Activated CD4-positive, alpha-beta T cell treated with anti-CD3 and anti-CD28 coated beads, Interleukin-10, Interleukin-2, amounts not matched to agents 100 ng/mL and 50 ng/mL, durations not matched to agents 16 hours and 8 hours (primary cell): Measurements from ENCODE around the gene IQGAP3.

Experiments
- DNase-seq: peaks from one replicate; pipeline ENCODE4 v3.0.0-alpha.2; 2020

IQGAP3 gene

DNA sequence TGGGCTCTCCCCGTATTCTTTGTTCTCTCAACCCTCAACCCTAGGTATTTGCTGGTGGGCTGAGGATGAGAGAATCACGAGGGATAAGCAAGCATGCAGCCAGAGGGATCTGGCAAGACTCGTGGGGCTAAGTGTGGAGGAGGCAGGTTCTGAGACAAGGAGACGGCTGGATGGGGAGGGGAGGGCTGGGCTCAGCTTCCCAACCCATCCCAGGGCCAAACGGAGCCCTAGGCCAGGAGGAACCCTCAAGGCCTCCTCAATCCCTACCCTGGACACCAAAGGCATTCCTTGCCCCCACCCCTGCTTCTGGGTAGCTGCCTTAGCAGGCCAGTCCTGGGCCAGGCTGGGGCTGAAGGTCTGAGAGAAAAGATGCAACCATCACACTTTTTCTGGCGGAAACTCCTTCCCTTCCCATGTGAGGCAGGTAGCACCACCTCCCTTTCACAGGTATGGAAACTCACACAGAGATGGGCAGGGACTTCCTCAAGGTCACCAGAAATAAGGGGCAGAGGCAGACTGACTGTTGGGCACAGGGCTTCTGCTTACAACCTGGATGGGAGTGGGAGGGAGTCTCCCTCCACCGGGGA is 78.0 kb downstream of the IQGAP3 start:
- DNase-seq: no peak

- no peak for DNase-seq
Measured at GRCh38 chr1:156493742-156494141, 78.6 kb downstream of the IQGAP3 start.

DNA sequence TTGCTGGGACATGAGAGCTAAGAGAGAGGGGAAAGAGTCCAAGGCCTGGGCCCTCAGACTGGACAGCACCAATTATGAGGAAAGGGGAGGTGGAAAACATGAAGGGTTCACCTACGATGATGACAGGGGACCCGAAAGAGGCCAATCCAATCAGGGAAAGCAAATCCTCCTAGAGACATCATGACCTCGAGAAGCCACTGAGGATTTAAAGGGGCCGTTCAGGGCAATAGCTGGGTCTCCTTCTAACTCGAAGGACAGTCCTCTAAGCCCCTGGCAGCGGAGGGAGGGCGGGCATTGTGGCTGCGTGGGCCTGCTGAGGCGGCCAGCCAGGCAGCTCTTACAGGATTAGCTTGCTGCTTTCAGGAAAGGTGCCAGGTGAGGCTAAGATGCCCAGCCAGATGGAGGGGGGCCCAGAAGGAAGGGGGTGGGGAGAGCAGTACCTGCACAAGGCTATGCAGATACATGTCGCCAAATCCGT is 79.2 kb downstream of the IQGAP3 start:
- DNase-seq: no peak

DNA sequence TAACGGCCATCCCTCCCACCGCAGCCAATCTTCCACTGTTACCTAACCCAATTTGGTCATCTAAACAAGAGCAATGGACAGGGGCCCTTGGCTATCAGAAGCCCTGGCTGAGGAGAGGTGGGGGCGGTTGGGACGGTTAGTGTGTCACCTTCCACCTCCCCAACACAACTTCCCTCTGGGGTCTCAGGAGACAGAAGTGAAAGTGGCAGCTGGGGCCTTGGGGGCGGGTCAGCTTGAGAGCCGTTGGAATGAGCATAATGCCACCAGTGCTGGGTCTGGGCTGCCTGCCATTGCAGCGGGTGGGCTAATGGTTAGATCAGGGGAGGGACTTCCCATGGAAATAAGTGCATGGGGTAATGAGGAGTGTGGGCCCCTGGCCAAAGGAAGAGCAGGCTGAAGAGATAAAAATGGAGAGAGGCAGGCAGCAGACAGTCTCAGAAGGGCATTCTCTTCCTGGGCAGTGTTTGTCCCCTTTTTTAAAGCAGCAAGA is 79.7 kb downstream of the IQGAP3 start:
- no peak for DNase-seq

DNA sequence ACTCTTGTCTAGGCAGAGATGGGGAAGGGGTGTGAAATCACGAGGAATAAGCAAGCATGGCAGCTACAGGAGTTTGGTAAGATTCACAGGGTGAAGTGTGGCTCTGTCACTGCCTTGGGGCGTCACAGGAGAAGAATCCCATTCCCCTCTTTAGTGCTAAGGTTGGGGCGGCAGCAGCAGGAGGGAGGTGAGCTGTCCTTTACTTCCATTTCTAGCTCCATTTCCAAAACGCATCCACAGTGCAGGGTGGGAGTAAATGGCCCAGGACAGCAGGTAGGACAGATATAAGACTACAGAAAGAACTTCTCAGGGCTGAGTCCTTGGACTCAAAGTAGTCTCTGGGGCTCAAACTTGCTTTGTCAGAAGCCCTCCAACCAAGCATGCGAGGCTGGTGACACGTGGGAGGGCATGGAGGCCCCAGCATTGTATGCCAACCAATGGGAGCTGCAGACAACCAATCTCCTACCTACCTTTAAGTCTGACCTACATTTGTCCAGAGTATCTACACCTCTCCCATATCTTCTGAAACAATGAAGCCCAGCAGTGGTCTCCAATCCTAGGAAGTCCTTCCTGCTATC is 80.3 kb downstream of the IQGAP3 start:
- no peak for DNase-seq

DNA sequence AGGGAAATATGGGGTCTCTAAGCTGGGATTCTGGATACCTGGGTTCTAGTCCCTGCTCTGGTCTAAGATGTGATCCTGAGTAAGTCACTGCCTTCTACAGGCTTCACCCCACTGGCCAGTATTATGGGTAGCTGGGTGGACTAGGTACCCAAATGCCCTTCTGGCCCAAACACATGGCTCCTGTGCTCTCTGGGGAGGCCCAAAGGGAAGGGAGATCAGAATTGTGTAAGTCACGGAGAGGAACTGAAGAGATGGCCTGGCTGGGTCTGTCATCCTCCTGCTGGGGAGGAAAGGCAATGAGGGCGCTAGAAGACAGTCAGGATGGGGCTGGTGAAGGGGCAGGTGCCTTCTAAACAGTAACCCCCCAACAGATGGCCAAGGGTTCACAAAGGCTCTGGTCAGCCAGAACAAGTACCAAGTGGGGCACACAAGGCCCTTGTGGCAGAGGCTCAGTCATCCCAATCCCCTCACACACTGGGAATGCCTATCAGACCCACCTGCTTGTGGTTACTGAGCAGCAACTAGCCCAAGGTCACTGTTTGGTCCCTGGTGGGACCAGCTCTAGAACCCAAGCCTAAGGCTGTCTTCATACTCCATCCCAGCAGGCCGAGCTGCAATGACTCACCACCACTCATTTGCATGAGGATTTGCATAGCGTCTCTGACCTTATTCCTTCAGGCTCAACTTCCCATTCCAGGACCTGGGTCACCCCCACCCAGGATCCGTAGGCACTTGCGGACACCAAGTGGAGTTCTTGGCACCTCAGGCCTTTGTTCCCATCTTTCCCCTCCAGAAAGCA is 81.0 kb downstream of the IQGAP3 start:
- DNase-seq: no peak

- no peak for DNase-seq
Measured at GRCh38 chr1:156490401-156491032, 81.8 kb downstream of the IQGAP3 start.

DNA sequence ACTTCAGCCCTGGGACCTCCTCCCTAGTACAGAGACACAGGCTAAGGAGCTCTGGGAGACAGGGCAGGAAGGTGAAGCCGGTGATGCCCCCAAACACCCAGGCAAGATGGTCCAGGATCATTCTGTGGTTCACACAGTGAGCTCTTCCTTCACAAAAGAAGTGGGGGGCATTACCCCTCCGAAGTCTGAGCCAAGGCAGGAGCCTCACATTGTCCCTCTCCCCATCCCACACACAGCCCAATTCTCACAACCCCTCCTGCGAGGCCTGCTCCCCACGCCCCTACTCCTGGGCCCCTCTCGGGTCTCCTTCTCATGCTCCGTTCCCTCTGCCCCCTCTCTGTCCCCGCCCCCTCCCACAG is 82.5 kb downstream of the IQGAP3 start:
- no peak for DNase-seq

DNA sequence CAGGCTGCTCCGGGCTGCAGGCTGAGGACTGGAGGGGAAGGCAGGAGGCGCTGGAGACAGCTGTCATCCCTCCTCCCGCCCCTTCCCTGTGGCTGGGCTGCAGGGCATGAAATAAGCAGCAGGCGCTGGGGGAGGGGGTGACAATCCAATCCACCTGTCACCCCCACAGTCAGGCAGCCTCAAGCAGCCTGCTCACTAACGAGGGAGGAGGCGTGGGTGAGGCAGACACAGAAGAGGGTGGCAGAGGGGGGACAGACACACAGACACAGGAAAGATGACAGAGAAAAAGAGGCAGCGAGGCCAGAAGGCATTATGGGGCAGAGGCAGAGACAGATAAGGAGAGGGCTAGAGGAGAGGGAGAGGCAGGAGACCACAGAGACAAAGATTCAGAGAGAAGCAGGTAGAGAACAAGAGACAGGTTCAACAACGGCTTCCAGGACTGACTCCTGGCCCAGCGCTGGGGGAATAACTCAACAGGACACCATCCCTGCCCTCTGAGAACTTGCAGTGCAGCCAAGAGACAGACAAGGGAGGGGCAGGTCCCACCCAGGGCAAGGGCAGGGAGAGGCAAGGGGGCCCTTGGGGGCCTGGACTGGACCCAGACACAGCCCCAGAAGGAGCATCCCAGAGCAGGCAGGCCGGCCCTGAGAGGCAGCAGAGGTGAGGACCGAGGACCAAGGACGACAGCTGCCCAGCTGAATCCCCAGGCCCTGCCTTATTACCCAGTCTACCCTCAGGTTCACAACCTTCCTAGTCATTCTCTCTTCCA is 83.0 kb downstream of the IQGAP3 start:
- DNase-seq: peak; percentile 77

DNA sequence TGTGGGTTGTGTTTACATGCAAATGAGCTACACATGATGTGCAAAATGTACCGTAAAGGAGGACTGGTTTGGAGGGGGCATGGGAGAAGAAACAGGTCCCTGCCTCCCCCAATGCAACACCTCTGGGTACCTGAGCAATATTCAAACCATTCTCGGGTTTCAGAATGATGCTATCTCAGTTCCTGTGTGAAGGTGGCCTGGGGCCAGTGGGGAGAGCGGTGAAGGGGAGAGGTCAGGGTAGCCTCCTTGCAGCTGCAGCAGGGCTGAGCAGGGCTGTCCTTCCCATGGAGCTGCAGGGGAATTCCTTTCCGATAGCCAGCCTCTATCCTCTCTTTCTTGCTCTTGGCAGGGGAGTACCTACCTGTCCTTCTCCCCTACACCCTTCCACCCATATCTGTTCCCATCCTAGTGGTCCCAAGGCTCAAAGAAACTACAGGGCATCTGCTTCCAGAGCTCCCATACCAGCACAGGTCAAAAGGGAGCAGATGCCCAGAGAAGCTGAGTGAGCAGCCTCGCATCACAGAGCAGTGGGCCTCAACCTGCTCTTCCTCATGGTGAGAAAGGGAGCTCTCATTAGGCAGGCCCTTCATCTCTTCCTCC is 83.7 kb downstream of the IQGAP3 start:
- peak; percentile 89 for DNase-seq

DNA sequence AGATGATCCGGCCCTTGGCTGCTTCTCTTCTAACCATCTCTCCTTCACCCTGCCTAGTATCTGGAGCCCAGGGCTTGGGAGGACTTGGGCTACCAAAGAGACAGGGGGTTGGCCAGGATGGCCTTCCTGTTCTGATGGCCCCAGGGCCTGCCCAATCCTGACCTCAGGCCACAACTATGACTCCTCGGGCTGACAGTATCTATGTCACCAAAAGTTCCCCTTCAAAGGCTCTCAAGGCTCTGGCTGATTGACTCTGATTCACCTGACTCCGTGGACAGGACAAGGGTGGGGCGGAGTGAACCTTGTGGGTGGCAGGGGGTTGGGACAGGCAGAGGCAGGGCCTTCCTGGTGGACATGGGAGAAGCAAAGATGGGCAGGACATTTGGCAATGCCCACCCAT is 84.5 kb downstream of the IQGAP3 start:
- peak; percentile 68 for DNase-seq

DNA sequence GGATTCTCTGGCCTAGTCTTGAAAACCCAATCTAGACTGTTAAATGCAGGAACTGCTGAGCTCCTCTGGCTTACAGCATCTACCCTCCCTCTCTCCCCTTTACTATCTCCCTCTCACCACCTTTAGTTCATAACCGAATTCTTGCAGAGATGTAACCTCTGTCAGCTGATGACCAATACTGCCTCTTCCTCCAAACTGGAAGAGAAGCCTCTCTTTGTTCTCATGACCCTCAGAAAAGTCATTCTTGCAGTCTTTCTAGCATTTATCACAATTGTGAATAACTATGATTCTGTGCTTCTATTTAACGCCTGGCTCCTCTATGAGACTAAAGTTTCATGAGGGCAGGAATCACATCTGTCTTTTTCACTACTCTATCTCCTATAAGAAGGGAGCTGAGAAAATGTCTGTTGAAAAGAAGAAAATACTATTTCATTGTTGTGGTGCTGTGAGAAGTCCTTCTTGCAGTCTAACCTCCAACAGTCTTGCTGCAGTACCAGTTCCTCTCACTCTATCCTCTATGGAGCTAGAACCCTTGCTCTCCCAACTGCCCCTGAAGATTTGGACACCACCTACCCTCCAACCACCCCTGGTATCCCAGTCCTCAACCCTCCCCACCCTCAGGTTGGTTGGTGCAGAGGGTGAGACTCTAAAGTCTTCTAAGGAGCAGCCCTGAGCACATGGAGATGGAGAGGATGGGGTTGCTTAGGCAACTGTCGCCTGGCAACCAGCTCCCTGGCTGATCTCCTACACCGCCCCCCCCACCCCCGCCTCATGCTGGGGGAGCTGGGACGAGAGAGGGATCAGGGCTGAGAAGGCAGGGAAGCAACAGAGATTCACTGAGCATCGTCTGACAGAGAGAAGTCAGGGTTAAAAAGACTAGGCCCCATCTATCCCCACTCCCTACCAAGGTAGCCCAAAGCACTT is 85.7 kb downstream of the IQGAP3 start:
- DNase-seq: no peak

DNA sequence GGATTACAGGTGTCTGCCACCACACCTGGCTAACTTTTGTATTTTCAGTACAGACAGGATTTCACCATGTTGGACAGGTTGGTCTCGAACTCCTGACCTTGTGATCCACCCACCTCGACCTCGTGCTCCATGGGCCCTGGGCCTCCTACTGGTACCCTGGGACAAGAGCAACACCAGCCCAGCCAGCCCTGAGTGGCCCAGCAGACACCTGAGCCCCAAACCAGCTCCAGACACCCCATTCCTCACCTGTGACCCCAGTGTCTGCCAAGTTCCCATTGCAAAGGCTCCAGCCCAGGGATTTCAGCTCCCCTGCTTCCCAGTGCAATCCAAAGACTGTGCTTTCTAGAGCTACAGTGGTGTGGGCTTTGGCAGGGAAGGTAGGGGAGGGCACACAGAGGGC is 86.4 kb downstream of the IQGAP3 start:
- no peak for DNase-seq

GRCh38 chr1:156484480-156485058 is 87.8 kb downstream of the IQGAP3 start:
- no peak for DNase-seq

DNA sequence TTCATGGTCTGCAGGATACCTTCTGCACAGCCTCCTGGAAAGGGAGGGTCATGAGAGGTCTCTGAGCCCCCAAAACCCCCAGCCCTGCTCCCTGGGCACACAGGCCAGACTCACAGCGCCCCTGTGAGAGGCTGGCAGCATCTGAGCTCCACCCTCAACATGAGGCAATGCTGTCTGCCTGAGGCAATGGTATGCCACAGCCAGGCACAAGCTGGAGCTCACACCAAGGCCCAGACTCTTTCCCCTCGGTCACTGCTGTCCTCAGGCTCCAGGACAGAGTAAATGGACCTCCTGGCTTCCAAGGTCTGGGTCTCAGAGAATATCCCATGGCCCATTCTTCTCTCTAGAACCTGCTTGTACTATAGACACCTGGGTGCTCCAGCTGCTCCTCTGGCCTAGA is 89.0 kb downstream of the IQGAP3 start:
- DNase-seq: no peak

DNA sequence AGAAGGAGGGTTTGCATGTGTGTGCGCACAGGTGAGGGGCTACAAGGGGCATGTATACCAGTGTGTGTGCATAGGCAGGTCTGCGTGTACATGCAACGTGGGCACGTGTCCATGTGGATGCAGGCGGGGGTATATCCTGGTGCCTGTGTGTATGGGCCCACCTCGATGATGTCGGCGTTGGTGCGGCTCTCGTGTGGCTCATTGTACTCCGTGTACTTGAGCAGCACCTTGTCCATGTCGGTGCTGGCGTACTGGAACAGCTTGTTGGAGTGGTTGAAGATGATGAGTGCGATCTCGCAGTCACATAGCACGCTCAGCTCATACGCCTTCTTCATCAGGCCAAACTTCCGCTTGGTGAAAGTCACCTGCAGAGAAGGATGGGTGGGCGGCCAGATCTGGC is 90.1 kb downstream of the IQGAP3 start:
- no peak for DNase-seq

DNA sequence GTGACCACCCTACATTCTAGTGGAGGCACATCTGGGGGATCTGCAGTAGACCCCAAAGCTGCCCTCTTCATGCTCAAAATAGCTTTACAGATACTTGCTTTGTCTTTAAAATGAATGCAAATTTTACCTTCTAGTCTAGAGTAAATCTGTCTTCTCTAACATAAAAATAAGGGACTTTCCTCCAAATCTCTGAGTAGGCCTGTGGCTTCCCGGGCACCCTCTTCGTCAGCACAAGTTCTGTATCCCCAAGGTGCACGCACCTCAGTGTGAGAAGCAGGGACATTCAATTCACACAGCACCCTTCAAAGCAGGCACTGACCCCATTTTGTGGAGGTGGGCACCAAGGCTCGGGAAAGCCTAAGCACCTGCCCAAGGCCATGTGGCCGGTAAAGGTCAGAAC is 90.8 kb downstream of the IQGAP3 start:
- DNase-seq: no peak

DNA sequence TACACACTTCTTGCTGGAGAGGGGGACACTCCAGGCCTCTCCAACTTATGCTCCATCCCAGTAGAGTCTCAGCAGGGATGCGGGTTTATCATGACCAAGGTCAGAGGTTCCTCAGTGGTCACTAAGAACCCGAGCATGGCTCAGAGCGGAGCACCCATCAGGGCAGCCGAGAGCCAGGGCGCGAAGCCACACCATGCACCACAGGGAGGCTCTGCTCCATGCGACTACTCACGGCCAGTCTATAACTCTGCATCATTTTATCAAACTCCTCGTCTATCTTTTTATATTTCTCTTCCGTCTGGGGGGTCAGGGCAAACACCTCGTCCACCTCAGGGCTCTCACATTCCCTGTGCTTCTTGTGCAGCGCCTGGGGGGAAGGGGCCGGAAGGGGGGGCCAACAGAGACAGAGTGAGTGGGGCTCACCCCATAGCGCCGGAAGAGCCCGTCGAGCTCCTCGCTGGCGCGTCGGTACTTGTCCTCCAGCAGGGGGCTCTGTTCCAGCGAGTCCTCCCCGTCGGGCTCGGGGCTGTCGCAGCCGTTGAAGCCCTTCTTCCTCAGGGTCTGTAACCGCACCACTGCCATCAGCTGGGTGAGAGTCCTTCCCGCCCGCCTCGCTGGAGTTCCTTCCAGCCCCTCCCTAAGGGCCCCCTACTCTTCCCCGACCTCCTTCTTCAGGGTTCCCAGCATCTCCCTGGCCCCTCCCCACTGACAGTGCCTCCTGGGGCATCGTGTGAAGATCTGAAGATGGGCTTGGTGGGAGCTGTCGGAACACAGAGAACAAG is 91.8 kb downstream of the IQGAP3 start:
- peak; percentile 83 for DNase-seq

DNA sequence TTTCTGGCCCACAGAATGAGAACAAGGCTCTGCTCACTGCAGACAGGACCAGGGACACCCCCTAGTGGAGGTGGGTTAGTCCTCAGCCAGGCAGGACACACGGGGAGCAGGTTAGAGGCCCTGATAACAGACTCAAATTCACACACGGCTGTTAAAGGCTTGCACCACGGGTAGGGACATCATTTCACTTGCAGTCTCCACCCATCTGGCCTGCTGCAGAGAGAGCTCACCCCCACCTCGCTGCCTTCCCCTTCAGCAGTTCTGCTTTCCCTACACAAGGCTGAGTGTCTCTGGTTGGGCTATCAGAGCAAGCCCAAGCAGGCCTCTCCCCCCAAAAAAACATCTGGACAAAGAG is 92.4 kb downstream of the IQGAP3 start:
- no peak for DNase-seq
